HuH-7.5 (cell line): ENCODE data around the gene HOXC12.
A peak's percentile ranks its signal among the peaks of the same experiment; 100 is the strongest.

Experiments used
- DNase-seq: peaks from one replicate; pipeline ENCODE4 v3.0.0; 2011; ENCODE audit warnings: low spot score

HOXC12 gene

DNA sequence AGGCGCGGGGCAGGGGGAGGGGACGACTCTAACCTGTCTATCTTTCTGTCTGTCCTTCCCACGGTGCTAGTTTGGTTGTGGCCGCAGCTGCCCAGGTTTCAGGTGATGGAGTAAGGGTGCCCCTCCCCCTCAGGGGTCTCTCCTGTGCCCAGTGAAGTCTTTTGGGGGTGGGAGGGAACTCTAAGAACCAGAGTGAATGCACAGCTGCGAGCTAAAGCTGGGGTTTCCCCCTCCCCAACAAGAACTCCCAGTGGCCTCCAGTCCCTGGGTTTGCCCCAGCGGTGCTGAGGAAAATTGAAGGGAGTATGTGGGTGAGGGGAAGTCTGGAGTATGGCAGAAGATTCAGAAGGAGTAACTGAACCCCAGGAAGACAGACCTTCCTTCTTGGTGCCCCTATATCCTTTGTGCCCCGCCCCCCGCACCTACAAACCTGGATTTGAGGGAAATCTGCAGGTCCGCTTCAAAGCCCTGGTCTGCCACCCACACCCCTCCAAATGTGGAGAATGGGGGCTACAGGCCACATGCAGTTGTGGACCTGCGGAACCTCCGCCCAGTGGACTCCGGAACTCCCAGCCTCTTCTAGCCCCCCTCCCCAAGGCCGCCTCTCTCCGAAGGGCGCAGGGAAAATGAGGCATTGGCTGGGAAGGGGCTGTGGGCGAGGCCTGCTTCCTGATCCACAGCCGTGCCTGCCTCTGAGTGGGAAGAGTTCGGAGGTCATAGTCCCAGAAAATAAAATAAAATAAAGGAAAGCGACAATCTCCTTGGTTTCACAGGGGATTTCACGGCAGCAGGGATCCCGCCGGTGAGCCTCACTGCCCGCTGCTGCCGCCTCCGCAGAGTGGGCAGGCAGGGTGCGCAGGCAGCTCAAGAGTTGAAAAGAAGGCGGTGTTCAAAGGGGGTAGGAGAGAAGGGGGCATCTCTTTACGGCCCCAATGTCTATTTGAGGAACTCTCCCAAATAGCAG is 41.8 kb downstream of the HOXC12 start:
- no peak for DNase-seq

DNA sequence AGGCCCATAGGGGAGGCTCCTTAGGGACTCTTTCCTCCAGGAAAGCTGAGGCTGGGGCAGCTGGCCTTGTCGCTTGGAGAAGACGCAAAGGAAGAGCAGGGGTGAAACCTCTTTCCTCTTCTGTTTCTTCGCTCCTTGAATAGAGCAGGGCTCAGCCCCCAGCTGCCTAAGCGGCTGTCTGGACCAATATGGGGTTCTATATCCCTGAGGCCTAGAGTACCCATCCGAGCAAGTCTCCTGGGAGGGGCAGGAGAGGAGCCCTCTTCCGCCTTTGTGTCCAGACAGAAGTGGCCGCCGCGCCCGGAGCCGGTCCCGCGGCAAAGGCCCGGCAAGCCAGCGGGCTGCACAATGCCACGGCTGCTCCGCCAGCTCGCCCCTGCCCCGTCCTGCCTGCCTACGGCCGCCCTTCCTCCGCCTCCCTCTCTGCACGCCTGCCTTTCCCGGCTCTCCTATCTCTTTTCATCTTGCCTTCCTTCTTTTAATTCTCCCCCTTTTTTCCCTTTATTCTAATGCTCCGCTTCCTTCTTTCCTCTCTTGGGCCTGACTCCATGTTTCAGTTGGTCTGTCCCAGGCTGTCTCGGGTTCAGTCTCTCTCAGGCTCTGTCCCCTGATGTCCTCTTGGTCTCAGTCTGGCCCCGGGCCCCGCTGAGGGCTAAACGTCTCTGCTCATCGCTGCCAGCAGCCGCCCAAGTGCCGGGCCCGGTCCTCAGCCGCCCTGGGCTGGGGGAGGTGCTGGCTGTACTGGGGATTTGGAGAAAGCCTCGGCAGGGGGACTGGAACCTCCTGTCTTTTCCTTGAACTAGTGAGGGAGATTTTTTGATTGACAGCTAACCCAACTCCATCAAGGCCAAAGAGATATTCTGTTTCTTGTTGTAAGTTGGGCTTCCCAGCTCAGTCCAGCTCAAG is 42.8 kb downstream of the HOXC12 start:
- DNase-seq = no peak

DNA sequence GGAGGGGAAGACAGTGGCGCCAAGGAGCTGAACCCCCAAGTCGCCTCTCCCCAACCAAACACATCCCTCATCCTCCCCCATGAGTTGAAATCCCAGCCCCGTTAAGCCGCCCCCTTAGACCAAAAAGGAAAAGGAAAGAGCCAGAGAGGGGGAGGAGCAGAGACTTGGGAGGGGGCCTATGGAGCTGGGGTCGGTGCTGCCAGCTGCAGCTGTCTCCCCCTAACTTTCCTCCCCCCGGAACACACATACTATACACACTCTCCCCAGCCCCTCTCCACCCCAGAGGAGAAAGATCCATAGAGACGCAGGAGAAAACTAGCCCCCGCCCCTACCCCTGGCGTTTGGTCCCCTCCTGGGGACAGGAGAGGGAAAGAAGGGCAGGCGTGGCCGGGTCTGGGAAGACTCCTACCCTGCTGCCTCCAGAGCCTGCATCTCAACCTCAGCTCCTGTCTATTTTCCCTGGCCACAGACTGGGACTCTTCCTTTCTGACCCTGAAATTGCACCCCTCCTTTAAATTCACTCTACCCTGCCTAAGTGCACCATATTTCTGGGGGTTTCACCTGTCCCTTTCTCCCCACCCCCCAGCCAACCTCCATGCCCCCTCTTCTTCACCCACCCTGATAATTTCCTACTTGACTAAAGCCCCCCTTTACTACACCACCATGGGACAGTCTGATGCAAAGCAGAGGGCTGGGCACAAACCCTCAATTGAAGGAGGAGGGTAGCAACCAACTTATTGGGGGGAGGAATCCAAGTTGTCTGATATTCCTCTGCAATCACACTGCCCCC is 43.6 kb downstream of the HOXC12 start:
- no peak for DNase-seq

DNA sequence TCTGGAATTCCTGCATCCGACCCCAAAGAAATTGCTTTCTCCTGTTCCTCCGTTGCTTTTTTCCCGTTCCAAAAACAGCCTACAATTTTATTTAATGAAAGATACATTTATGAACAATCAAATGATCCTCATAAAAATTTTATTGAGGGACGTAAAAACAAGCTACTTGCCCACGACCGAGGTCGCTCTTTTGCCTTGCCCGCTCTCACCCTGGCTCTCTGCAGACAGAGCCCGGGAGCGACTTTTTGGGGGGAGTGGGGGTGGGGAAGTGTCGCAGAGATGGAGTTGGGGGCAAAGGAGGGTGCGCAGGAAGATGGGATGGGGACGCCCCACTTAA is 44.2 kb downstream of the HOXC12 start:
- DNase-seq = no peak

DNA sequence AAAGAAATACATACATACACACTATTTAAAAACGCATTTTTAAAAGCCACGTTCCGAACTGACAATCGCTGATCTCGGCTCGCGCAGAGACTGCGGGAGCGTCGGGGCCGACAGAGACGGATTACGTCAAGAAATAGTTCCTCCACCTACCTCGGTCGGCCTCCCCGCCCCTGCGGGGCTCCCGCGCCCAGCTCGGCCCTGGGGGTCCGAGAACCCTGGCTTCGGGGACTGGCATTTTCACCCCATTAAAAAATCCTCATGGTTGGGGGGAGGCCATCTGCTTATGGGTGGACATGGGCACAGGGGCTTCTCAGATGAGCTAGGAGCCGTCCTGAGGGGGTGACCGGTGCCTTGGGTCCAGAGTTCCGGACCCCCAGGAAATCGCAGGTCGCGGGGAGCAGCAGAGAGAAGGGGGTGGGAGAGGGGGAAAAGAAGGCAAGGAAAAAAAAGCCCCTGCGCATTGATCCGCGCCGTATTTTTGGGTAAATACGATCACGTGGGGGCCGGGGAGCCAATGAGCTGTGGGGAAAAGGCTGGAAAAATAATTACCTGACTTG is 44.9 kb downstream of the HOXC12 start:
- DNase-seq = peak; percentile 91

DNA sequence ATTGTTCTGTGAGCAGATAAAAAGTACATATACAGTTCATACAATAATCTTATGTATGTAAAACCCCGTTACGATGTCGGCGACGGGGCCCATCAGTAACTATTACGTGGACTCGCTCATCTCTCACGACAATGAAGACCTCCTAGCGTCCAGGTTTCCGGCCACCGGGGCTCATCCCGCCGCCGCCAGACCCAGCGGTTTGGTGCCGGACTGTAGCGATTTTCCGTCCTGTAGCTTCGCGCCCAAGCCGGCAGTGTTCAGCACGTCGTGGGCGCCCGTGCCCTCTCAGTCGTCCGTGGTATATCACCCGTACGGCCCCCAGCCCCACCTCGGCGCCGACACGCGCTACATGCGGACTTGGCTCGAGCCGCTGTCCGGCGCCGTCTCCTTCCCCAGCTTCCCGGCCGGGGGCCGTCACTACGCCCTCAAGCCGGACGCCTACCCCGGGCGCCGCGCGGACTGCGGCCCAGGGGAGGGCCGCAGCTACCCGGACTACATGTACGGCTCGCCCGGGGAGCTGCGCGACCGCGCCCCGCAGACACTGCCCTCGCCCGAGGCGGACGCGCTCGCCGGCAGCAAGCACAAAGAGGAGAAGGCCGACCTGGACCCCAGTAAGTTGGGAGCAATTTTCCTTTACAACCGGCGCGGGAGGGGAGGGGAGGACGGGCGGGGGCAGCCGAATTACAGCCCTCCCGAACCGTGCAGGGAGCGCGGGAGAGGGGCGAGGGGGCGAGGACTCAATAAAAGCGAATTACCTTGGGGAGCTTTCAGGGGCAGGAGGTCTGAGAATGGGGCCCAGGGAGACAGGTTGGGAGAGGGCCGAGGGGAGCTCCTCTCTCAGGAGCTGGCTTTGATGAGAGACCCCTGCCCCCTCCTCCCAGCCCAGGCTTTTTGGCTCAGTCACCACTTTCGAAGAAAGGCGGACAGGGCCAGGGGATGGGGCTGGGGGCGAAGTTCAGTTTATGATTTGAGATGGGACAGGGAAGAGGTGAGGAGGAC is 45.7 kb downstream of the HOXC12 start, which contains the start of gene HOXC9:
Gene HOXC9, plus strand, starts transcription at position 46 of the 999 bp plus-strand sequence. Its CDS starts 28 bp downstream, at position 74.
- no peak for DNase-seq

DNA sequence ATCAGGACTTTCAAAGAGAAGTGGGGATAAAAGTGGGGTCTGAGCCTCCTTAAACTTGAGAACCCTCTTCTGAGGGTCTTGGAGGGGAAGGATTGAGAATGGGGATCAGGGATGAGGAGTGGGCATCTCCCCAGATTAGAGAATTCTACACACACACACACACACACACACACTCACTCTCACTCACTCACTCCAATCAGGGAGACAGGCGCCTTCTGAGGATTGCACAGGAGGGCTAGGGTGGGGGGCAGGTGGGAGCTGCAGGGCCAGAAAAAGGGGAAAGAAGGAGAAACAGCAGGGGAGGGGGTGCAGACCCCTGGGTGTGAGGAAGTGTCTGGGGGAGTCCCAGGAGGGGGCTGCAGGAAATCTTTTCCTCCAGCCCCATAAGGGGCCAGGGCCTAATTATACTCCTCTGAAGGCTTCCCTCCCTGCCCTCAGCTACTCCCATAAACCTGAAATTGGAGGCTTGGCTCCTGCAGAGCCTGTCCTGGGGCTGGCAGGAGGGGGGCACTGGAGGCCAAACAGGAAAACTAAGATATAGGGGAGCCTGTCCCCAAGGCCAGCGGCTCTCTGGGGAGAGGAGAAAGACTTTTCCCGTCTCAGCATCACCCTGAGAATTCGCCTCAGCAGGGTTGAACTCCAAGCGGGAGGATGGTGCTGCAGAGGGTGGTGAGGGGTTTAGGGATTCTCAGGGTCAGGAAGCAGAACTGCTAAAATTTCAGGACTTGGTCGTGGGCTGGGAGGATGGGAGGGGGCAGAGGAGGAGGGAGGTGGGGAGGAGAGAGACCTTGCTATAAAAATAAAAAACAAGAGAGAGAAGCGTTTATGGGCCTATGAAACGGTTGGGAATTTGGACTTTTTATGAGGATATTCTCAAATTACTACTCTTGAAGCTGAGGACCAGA is 46.8 kb downstream of the HOXC12 start:
- DNase-seq = no peak

DNA sequence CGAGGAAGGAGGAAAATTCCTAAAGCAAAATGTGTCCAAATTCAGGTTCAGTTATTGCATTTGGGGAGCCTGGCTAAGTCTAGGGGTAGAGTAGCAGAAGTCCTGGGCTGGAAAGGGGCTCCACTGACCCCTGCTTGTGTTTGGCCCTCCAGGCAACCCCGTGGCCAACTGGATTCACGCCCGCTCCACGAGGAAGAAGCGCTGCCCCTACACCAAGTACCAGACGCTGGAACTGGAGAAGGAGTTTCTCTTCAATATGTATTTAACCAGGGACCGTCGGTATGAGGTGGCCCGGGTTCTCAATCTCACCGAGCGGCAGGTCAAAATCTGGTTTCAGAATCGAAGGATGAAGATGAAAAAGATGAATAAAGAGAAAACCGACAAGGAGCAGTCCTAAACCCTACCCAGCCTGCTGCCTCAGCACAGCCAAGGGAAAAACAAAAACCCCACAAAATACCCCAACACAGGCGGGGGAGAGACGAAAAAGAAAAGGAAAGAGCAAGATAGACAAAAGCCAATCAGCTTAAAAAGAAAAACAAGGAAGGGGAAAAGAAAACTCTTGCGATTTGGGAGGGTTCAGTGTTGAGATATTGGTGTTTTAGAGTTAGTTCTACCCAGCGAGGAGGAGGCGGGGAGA is 47.7 kb downstream of the HOXC12 start:
- no peak for DNase-seq

DNA sequence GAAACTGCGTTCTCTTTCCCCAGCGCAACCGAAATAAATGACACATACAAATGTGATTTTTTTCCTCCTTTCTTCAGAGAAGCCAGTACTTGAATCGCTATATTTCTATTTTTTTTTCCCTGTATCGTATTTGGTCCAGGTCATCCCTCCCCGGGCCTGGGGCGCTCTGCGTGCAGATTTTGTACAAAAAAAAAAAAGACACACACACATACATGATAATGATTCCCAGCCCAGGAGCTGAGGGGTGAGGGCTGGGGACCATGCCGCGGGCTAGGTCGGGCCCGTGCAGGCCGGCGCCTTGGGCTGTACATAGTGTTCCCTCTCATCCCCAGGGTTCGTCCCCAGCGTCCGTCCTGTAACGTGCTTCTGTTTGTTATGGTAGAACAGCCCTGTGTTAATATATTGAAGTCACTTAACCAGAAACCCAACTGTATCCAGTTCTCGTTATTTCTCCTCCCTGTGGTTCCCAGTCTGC is 48.2 kb downstream of the HOXC12 start:
- no peak for DNase-seq

DNA sequence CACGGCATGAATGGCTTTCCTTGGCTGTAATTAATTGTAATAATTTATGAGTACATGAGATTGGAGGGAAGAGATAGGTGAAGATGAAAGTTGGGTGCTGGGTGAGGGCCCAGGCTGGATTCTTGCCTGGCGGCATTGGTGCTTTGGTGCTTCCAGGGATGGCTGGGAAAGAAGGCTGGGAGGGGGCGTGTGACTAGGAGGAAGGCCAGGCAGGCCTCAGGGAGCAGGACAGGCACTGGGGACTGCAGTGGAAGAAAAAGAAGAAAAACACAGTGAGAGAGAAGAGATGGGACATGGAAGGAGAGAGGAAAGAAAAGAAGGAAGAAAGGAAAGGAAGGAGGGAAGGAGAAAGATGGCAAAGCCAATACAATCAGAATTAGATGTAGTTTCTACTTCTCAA is 48.9 kb downstream of the HOXC12 start:
- no peak for DNase-seq

DNA sequence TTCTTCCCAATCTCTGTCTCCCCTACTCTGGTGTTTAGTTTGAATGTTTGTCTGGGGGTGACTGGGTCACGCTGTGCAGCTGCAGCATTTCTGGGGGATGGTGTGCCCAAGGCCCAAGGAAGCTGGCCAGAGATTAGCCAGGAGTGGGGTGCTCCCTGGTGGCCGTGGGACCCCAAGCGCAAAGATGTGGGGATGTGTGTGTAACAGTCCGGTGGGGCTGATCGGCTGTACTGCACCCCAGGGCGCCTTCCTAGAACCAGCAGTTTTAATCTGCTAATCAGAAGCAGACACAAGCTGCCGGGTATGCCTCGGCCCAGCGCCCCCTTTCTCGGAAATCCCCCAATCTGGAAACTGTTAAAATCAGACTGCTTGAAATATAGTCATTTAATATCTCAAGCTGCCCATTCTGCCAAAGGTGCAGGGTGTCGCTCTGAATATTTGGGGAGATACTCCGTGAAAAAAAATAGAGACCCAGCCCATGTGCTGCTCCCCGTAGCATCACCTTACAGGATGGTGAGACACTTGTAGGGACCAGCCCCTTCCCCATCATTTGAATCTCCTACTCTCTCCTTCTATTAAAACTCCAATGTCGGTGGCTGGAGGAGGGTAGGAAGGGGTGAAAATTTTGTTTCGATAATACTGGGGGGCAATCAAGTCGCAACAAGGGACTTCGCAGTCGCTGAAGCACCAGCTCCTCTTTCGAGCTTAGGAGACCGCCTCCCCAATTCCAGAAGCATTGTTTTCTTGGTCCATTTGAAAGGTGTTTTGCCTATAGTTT is 49.5 kb downstream of the HOXC12 start:
- no peak for DNase-seq

DNA sequence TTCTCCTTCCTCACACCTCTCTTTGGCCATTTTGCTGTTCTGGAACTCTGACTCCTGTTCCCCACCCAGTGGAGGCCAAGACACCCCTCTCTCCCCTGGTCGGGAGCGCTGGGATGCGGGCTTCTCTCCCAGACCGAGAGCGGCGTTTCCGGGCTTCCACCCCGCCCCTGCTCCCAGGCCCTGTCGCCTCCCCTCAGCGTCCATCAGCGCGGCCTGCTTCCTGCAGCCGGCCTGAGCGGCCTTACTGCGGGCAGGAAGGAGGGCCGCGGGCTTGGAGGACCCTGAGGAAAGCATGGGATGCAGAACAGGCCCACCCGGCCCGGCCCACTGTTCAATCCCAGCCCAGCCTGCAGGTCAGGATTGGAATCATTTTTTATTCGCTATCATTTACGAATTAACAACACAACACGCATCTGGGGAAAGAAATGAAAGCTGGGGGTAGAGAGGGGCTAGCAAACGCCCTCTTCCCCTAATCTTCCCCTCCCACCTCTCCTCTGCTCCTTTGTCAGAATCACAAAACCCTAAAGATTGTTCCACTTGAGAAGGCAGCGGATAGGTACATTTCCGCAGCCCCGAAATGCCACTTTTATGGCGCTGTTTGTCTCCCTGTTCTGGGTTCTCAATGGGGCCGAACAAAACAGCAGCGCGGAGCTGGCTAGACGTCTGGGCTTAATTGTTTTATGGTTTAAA is 50.3 kb downstream of the HOXC12 start:
- no peak for DNase-seq

DNA sequence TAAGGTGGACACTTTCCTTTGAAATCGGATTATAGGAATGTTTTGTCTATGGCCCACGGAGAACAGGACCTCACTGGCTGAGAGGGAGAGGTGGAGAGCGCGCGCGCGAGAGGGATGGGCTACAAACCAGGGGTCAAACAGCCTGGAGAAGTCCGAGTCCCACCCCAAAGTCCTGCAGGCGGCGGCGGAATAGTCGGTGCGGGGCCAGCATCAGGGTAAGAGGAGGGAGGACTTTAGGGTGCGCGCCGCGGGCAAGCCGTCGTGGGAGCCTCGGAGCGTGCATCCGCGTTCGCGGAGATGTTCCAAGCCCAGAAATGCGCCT is 50.8 kb downstream of the HOXC12 start:
- DNase-seq = no peak

DNA sequence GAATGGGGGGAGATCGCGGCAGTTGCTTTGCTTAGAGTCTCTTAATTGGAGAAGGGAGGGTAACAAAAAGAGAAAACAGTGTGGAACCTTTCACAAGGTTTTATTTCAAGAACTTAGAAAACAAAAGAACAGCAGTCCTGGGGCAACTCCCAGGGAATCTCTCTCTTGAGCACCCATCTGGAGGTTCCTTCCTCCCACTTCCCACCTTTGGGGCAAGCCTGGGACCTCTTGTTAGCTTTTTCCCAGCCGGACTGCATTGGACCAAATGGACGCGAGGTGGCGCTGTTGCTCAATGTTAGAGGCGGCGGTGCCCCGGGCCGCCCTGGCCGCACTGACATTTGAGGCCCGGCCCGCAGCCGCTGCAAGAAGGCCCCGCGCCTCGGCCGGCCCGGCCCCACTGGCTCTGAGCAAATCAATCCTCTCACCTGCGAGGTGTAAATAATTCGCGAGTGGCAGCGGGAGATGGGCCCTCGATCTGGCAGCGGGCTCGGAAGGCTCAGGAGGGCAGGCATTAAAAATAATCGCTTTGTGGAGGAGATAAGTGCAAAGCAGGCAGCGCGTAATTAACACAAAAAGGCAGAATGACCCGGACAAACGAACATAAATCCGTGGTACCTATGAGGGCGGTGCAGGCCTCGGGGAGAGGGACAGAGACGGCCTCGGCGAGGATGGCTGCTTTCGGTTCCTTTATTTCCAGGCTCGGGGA is 51.3 kb downstream of the HOXC12 start:
- peak; percentile 94 for DNase-seq

DNA sequence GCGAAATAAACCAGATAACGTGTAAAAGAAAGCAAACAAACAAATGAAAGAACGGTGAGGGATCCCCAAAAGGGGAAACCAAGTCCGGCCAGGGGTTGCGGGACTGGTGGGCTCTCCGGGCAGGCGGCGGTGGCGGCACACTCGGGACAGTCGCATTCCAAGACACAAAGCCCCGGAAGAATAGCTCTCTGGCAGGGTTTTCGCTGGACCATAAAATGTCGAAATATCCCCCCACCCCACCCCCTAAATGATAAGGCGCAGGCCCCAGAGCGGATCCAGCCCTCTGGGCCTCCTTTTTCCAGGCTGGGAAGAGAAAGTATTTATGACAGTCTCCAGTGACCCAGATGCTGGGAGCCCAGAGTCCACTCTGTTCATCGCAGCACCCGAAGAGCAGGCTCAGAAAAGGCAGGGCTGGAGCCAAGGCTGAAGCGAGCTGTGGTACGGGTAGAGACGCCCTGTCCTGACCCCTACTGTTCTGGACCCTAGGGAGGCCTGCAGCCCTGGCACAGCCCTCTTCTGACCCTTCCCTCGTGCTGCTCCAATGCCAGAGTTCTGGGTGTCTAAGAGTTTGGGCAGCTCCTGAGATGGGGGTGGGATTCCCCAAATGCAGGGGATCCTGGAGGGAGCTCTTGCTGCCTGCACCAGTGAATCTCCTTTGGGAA is 52.0 kb downstream of the HOXC12 start:
- DNase-seq = peak; percentile 69

DNA sequence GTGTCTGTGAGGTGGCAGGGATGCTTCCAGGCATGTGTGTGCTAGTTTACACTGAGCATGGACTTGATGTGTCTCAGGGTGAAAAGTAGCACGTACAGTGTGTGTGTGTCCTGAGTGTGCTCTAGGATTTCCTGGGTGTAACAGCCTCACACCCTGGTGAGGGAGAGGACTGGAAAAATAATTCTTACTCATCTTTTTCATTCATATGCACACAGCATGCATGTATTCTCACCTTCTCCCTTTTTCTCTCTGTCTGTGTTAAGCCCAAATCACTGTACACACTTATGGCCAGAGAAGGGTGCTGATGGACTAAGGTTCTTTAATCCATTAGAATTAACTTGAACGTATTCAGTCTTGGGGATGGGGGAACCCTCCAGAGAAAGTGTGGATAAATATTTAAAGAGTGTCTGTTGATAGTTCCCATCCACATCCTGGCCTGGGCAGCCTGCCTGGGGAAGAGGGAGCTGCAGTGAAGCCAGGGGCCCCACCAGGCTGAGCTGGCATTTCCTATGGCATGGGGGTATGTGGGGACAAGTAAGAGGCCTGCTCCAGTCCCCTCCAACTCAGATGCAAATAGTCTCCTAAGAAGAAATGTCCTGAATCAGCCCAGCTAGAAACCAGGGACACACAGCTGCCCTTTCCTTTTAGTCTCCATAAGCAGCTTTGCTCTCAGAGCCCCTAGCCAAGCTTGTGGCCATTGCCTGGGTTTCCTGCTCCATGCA is 53.0 kb downstream of the HOXC12 start:
- DNase-seq = no peak
